Measurements from ENCODE around the gene ARHGEF16.

The ARHGEF16 gene

DNA sequence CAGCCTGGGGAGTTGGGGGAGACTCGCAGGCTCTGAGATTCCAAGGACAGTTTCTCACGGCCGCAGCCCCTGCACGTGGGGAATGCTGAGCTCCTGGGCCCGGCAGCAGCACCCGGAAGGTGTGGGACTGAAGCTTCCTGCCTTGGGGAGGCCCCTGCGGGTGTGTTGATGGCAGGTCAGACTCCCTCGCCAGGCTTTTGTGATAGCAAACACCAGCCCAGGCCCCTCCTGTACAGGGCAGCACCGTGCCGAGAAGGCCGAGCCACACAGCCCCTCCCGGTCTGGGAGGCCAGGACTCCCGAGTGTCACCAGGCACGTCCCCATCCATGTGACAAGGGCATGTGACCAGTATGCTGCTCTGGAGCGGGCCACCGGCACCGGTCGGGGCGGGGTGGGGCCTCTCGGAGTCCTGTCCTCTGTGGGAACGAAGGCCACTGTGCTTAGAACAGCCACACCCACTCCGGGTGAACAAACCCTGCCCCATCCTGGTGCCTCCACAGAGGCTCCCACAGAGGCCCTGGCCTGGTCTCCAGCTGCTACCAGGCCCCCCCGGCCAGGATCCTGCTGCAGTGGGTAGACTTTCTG lies 31.1 kb upstream of the ARHGEF16 start:
- no peak for DNase-seq

DNA sequence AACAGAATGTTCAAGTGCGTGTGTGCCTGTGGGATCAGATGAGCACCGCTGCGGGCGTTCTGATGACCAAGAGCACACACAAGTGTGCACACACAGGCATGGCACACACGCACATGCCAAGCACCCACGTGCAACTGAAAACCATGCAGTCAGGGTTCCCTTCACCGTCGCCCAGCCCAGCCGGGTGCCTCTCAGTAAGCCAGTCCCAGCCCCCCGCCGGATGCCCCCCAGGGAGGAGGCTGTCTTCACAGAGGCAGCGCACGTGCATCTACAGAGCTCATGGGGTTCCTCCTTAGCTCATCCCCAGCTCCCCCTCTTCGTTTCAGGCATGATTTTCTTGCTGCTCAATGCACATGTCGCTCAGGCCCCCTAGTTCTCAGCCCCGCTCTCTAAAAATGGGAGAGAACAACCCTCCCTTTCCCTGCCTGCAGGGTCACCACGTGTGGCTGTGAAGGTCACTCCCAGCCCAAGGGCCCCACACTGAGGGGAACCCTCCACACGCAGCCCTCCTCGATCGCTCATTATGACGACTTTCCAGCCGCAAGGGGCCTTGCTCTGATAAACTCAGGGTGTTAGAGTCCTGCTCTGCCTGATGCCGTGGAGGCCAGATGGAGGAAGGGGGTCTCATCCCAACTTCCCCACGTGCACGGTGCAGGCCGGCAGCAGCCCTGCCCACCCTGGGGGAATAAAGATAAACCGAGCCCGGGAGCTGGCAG lies 30.4 kb upstream of the ARHGEF16 start:
- DNase-seq, result no peak

DNA sequence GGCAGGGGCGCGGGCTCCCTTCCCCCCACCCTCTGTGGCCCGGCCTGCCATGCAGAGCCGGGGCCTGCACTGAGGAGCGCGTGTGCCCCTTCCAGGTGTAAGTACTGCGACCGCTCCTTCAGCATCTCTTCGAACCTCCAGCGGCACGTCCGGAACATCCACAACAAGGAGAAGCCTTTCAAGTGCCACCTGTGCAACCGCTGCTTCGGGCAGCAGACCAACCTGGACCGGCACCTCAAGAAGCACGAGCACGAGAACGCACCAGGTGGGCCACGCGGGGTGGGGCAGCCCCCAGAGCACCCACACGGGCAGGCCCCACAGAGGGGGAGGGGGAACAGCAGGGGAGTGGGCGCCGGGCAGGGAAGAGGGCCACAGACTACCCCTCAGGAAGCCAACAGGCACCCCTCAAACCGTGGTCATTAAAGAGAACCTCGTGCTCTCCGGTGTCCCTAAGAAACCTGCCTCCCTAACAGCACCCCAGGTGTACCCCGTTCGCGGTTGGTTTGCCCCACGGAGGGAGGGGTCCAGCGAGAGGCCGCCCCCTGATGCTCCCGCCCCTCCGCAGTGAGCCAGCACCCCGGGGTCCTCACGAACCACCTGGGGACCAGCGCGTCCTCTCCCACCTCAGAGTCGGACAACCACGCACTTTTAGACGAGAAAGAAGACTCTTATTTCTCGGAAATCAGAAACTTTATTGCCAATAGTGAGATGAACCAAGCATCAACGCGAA lies 28.8 kb upstream of the ARHGEF16 start:
- DNase-seq, result no peak

DNA sequence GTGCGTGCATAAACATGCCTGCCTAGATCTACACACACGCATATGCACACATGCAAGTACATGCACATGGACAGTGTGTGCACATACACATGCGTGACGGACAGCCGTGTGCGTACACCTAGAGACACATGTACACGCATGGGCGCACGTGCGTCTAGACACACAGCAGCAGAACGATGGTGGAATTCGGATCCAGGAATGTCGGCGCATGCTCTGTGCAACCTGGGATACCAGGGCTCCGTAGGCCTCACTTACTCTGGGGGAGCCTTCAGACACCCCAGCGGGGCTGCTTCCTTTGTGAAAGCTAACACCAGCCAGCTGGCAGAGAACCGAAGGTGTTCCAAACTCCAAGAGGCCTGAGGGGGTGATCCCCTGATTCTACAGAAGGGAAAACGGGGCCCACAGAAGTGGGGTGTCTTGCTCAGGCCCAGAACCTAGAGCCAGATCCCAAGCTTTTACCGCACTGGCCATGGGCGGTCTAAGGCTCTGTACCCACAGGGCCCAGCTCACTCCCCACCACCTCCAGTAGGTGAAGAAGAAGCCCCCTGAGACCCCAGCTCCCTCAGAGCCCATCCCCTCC lies 27.4 kb upstream of the ARHGEF16 start:
- DNase-seq, result no peak

DNA sequence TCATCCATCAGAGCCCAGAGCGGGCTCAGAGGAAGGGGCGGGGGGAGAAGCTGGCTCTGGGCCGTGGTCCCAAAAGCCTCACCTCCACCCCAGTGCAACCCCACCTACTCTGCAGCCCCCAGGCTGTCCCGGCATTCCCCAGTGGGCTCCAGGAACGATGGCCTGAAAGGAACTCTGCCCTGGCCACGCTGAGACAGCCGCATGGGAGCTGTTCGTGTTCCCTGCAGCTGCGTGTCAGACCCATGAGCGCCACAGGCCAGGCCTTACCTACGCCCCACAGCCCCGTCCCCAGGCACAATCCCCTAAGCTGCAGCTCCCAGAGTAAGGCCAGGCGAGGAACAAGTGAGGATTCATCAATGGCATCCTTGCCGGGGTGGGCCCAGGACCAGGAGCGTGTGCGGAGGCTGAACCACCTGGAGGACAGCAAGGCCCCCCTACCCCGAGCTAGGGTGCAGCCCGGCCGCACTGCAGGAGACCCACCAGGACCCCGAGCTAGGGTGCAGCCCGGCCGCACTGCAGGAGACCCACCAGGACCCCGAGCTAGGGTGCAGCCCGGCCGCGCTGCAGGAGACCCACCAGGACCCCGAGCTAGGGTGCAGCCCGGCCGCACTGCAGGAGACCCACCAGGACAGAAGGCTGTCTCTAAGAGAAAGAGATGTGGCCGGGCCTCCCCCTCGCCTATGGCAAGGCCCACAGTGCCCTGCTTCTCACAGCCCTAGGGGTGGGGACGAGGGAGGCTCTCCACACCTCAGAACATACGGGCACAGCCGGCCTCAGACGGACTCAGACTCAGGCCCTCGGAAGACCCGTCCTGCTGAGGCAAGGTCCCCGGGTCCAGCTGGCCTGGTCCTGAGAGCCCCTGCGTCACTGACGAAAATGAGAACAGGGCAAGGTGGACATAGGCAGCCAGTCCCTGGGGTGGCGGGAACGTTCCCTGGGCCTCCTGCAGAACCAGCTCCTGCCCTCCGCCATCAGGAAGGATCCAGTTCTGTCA lies 26.5 kb upstream of the ARHGEF16 start:
- no peak for DNase-seq

DNA sequence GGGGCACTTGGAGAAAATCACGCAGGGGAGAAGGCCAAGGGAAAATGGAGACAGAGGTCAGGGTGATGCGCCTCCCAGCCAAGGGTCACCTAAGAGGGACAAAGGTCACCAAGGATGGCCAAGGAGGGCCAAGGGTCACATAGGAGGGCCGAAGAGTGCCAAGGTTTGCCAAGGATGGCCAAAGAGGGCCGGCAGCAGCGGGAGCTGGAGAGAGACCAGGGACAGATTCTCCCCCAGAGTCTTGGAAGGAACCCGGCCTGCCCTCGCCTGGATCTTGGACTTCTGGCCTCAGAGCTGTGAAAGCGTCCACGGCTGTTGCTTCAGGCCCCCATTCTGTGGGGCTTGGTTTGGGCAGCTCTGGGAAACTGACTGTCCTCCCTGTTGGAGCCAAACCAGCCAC lies 25.6 kb upstream of the ARHGEF16 start:
- no peak for DNase-seq

DNA sequence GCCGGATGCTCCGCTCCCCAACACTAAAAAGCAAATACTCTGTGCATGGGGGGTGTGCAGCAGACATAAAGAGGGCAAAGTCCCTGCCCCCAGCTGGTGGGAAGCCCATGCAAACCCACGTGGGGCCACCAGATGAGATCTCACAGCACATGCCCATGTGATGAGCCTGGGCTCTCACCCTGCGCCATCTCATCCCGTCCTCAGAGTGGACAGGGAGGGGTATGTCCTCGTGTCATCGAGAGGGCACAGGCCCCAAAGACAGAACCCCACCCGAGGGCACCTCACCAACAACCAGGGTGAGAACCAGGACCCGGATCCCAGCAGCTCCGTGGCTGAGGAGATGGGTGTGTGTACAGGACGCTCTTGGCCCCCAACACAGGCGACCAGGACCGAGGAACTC lies 25.1 kb upstream of the ARHGEF16 start:
- no peak for DNase-seq

DNA sequence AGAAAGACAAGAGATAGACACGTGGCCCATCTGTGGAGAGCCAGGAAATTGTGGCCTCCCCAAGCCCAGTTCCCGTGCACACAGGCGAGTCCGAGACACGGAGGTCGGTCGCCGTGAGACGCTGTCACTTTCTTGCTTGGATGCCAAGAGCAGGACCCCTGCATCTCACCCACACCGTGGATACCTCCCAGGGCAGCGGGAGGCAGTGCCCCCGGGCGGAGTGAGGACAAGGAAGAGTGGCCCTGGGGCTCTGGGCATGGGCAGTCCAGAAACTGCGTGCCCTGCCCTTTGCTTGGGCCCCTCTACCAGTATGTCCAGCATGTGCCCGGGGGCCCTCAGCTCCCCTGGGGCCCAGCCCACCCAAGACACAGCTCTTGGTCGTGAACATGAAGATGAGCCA lies 24.7 kb upstream of the ARHGEF16 start:
- DNase-seq, result no peak

DNA sequence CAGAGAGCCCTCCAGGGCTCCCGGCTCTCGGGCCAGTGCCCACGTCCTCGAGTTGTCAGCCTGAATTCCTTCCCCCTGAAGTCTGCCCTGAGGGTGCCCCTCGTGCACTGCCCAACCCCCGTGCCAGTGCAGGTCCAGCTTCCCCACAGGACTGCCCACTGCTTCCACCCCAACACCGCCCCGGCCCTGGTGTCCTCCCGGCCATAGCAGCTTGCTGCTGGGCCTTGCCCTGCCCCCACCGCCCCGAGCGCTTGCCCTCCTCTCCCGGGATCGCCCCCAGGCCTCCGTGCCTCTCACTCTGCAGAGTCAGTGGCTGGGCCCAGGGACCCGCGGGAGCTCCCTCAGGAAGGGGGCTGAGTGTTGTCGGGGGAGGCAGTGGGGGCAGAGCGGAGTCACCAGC lies 24.1 kb upstream of the ARHGEF16 start:
- DNase-seq, result no peak

DNA sequence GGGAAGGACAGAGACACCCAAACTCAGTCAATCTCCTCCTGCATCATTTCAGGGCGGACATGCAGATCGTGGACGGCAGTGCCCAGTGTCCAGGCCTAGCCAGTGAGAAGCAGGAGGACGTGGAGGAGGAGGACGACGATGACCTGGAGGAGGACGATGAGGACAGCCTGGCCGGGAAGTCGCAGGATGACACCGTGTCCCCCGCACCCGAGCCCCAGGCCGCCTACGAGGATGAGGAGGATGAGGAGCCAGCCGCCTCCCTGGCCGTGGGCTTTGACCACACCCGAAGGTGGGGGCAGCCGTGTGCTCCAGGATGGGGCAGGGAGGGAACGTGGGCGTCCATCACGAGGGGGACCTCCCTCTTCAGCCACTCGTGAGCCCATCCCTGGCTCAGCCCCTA lies 23.6 kb upstream of the ARHGEF16 start:
- no peak for DNase-seq

DNA sequence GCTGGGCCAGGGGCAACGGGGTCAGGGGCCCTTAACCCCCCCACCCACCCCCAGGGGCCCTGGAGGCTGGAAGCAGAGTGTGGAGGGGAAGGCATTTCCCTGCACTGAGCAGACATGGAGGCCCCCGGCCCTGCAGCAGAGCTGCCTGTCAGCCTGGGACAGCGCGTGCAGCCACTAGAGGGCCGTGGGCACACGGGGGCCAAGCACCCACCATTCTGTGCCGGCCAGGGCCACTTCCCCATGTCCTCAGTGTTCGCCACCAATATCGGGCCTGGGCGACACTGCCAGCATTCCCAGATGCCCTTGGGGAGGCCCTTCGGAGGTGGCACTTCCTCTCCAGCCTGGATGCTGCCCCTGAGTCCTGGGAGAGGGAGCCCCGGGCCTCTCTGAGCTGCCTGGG lies 23.2 kb upstream of the ARHGEF16 start:
- DNase-seq, result no peak

DNA sequence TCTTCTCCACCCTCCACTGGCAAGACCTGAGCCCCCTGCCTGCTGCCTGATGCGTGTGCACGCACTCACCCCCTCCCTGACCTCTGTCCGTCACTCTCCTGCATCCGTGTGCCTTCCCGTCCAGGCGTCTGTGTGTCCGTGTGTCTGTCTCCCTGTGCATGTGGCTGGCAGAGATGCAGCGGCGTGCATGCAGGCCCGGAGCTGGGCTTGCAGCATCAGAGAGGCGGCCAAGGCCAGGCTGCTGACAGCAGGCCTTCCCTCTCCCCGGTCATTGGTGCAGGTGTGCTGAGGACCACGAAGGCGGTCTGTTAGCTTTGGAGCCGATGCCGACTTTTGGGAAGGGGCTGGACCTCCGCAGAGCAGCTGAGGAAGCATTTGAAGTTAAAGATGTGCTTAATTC lies 22.8 kb upstream of the ARHGEF16 start:
- no peak for DNase-seq

DNA sequence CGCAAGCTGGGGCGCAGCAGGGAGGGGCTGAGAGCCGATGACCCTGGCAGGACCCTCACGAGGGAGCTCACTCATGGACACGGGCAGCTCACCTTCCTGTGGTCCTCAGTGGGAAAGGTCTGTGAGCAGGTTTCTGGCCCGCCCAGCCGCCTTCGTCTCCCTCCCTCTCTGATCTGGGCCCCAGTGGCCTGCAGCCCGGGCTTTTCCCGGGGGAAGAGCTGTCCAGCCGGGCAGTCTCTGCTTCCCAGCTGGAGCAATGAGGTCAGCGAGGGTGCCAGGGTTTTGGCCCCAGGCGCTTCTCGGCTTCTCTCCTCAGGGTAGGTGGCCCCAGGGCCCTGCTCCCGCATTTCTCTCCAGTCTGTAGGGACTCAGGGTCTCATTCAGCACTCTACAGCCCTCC lies 22.2 kb upstream of the ARHGEF16 start:
- no peak for DNase-seq

DNA sequence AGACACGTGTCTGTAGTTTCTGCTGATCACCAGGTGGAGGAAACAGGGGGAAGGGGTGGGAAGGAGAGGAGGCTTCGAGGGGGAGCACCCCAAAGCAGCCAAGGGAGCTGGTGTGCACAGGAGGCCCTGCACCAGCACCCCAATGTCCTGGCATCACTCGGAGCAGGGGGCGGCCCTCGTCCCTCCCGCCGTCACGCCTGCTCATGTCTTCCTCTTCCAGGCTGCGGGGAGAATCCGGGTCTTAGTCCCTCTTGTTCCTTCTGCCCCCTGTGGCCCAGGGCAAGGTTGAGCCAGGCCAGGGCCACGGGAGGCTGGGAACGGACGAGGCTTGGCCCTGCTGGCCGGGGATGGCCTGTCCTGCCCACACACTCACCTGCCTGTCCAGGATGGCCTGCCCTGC lies 21.4 kb upstream of the ARHGEF16 start:
- DNase-seq, result no peak

DNA sequence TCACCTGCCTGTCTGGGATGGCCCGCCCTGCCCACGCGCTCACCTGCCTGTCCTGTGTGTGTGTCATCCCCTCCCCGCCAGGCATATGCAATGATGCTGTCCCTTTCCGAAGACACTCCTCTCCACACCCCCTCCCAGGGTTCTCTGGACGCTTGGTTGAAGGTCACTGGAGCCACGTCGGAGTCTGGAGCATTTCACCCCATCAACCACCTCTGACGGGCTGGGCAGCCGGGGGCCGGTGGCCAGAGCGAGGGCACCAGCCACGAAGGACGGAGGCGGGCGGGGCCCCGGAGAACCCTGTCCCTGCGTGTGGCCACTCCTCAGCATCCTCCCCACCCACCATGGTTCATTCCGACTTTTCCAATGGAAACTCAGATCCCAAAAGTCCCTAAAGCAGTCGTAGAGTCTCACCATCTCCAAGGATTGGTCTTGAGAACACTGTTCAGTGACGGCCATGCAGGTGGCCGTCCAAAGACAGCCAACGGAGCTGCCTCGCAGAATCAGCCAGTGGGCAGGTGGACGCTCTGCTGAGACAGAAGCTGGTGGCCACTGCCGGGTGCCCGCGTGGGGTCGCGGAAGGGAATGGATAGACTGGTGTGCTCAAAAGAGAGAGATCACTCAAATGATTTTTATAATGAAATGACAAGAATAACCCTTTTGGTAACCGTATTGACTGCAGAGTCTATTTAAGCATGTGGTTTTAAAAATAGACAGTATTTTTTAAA lies 20.7 kb upstream of the ARHGEF16 start:
- no peak for DNase-seq

DNA sequence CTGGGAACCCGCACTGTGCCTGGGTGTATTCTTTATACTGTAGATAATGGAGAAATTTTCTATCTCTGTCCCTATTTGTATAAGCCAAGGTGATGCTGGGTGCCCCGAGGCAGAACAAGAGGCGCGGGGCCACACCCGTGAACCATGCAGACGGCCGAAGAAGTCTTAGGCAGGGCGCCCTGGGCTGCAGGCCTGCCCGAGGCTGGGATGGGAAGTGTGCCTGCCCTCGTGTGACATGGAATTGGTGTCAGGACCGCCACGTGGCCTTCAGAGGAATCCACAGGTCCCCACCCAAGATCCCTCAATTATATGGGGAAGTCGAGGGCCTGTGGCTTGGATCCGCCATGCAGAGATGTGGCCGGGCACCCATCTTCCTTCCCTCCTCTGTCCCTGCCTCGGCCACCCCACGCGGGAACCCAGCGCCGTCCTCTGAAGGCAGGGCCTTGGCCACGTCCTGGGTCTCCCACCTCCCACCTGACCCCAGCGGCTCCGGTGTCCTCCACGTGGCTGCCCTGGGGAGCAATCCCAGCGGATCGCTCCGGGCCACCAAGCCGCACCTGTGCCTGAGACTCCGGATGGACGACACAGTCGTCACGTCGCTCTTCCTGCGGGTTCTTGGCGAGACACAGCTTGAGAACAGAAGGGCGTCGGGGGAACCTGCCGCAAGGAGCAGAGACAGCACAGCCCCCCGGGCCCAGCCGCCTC lies 19.9 kb upstream of the ARHGEF16 start:
- DNase-seq, result no peak

DNA sequence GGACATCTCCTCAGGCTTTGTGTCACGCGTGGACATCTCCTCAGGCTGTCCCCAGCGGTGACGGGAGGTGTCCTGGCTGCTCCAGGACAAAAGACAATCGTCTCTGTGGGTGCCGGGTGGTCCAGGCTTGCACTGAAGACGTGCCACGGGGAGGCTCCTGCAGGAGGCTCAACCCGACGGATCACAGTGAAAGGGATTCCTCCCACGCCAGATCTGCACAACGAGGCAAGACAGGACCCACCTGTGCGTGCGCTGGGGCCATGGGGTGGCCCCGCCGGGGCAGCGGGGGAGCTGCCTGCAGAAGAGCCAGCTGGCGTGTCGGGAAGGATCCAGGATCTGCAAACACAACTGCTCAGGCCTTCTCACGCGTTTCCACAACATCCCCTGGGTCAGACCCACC lies 18.8 kb upstream of the ARHGEF16 start:
- DNase-seq, result no peak

DNA sequence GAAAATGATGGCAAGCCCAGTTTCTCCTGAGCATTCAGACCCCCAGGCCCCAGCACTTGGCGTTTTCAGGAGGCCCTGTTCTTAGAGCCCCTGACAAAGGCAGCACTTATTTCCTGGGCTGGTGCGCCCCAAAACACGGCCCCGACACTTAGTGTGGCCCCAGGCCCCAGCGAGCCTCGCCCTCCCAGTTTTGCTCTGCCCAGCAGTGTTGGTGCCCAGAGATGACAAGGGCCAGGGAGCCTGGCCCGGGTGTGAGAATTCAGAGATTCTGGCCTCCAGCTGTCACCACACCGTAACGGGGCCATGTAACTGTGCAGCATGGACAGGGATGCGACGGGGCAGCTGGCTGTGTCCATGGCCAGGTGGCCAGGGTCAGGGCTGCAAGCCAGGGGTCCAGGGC lies 18.0 kb upstream of the ARHGEF16 start:
- no peak for DNase-seq

DNA sequence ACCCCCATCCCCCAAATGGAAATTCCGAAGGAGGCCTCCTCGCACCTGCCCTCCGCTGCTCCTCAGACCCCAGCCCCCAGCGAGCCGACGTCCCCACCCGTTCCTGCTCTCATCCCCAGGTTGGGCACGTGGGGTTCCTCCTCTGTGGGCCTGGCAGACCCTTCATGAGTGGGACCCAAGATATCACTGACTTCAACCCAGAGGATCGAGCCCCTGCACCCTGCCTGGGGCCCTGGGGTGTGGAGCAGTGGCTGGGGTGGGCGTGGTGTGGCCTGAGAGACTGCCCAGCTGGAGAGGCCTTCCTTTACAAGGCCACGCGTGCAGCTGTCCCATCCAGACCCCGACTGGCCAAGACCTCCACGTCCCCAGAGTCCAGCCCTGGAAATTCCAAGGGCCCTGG lies 17.6 kb upstream of the ARHGEF16 start:
- no peak for DNase-seq

DNA sequence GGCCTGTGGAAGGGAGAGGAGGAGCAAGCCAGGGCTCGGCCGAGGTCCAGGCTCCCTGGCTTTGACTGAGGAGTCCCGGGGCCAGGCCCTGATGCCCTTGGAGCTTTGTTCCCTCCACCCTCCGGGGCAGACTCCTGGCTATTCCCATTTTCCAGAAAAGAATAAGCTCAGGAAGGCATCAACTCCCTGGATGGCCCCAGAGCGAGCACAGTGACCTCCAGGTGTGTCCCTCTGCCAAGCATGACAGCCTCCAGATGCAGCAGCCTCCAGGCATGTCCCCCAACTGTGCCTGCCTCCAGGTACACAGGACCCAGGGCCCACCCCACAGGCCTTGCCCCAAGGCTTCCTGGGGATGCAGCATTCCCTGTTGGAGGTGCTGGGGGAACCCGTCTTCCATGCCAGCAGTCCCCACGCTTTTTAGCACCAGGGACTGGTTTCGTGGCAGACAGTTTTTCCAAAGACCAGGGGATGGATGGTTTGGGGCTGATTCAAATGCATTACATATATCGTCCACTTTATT lies 15.7 kb upstream of the ARHGEF16 start:
- DNase-seq, result no peak
